Skeletal muscle cell (primary cell): ENCODE measurements around the gene RNH1.
"Not testable (repeated sequence)": the region's sequence is repeated elsewhere in the genome, so short reads cannot be mapped to it uniquely, and the experiment has no call there.

Source experiments
- DNase-seq: peaks from one replicate; pipeline ENCODE4 v3.0.0-alpha.2; 2010; ENCODE audit warnings: low read depth
- H3K4me3 ChIP-seq: 2 replicates; pipeline ENCODE4 v1.5.1; 2011; ENCODE audit warnings: low read depth, mild to moderate bottlenecking, control low read depth, low read length, moderate library complexity

The RNH1 gene

DNA sequence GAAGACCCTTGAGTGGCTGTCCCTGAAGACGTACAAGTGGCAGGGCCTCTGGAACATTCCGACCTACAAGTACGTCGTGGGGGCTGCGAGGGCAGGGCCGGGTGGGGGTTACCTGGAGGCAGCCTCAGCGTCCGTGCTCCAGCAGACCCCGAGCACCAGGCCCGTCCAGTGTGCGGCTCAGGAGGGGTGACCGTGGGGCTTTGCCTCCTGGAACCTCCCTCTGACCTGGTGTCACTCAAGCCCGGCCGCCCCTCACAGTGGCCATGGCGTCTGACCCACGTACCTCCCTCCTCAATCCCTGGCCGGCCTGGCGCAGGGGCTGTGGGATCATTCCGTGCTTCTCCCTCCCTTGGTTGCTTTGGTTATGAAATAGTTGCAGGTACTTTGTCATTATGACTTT lies 18.5 kb downstream of the RNH1 start:
- DNase-seq: no peak
- no peak overlapping the region for H3K4me3 ChIP-seq

DNA sequence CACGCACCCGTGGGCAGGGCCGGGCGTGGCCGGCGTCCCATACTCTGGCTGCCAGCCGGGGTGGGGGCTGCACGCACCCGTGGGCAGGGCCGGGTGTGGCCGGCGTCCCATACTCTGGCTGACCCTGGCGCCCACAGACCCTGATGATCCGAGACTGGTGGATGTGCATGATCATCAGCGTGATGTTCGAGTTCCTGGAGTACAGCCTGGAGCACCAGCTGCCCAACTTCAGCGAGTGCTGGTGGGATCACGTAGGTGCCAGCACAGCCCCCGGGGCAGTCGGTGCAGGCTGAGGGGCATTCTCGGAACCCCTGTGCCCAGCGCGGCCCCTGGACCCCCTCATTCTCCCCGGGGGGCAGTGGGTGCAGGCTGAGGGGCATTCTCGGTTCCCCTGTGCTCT lies 19.0 kb downstream of the RNH1 start:
- no peak for DNase-seq
- no peak overlapping the region for H3K4me3 ChIP-seq

DNA sequence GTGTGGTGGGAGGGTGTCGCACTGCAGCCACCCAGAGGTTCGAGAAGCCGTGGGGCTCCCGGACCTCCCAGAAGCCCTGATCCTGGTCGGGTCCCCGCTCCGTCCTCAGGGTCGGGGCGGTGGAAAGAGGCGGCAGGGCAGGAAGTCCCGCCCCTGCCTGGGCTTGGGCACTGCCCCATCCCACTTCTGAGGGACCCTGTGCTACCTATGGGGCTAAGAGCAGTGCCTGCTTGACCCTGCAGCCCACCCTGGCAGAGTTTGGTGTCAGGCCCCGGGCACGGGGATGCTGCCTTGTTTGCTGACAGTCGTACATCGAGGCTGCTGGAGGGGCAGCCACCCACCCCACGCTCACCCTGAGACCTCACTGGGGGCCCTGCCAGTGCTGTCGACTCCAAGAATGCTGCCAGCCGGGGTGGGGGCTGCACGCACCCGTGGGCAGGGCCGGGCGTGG lies 19.4 kb downstream of the RNH1 start:
- DNase-seq: no peak
- no peak overlapping the region for H3K4me3 ChIP-seq

DNA sequence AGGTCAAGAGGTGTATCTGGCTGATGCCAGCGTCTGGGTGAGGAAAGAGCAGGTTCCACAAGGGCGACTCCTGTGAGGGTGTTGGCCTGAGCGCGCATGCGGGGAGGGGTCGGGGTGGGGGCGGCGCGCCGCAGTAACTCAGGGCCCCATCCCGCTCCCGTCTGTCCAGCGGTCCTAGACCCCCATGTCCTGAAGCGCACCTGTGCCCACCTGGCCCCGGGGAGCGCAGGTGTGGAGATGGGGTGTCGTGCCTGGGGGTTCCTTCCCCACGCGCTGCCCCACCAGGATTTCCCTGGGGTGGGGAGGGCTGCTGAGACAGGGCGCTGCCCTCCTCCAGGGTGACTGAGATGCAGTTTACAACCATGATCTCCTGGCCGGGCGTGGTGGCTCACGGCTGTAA lies 20.9 kb downstream of the RNH1 start:
- no peak for DNase-seq
- no peak overlapping the region for H3K4me3 ChIP-seq

DNA sequence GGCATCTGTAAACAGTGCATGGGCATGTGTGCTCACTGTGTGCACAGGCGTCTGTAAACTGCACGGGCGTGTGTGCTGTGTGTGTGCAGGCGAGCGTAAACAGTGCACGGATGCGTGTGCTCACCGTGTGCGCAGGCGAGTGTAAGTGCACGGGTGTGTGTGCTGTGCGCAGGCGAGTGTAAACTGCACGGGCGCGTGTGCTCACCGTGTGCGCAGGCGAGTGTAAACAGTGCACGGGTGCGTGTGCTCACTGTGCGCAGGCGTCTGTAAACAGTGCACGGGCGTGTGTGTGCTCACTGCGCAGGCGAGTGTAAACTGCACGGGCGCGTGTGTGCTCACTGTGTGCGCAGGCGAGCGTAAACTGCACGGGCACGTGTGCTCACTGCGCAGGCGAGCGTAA lies 22.4 kb downstream of the RNH1 start:
- H3K4me3 ChIP-seq: no peak overlapping the region
- DNase-seq: no peak

DNA sequence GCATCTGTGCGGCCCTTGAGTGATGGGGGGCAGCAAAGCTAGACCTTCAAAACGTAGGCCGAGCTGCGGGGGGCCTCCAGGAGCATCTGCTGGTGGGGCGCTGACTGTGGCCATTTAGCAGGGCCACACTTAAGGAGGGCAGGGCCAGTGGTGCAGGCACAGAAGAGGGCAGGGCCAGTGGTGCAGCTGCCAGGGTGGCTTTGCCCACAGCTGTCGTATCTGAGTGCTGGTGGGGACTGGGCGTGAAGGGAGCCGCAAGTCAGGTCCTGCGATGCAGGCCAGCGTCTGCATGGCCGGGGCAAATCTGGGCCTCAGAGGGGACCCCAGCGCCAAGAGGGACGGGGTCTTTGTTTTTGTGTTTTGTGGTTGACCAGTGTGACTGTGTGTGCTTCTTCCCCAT lies 27.7 kb downstream of the RNH1 start:
- no peak overlapping the region for H3K4me3 ChIP-seq
- no peak for DNase-seq

DNA sequence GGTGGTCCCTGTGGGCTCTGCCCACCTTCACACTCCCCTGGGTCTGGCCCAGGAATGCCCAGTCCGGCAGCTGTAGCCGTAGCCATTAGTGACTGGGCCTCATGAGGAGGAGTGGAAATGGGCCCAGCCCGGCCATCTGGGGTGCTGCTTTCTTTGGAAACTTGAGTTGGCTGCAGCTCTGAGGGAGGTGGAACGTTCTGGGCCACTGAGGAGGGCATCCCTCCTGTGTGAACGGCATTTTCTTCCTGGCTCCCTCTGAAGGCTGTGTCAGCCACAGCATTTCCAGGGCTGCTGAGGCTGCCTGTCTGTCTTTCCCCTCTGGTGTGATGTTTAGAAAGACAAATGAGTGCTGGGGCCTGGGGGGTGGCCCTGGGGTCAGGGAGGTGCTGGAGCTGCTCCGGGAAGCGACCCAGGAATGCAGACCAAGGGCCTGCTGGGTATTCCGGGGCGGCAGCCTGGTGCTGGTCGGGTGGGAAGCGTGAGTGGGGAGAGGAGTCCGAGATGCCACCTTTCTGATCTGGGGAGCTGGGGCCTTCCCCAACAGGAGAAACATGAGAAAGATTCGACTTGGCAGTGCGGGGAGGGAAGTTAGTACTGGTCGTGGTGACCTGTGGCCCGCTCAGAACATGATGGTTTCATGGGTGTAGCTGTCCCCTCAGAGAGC lies 29.9 kb downstream of the RNH1 start:
- DNase-seq: no peak
- no peak overlapping the region for H3K4me3 ChIP-seq

DNA sequence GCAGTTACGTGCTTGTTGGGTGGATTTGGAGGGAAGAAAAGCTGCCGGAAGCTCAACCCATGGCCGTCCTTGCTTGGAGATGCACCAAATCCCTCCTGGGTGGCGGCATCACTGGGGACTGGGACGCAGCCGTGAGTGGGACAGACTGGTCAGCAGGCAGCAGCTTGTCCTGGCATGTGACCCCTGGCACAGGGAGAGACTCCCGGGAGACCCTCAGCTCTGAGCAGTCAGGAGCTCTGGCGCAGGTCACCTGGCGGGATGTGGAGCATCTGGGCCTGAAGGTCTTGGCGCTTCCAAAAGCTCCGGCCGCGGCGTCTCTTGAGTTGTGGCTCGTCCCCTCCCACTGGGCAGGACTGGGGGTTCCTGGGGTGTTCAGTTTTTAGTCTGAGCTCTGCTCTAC lies 30.6 kb downstream of the RNH1 start:
- H3K4me3 ChIP-seq: no peak overlapping the region
- no peak for DNase-seq

DNA sequence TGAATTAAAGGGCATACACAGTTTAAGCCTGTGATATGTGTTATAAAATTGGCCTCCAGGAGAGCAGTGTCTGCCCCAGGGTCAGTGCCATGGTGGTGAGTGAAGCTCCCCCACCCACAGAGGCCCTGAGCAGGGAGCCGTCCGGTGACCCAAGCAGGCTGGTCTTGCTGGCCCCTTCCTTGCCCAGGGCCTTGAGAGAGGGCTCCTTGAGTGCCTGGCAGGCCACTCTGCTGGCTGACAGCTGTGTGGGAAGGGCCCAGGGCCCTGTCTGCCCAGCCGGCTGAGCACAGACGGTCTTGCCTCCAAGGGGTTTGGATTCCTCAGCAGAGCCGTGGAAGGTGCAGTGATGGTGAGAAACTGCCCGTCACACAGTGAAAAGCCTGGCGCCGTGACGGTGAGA lies 31.1 kb downstream of the RNH1 start:
- no peak for DNase-seq
- no peak overlapping the region for H3K4me3 ChIP-seq

DNA sequence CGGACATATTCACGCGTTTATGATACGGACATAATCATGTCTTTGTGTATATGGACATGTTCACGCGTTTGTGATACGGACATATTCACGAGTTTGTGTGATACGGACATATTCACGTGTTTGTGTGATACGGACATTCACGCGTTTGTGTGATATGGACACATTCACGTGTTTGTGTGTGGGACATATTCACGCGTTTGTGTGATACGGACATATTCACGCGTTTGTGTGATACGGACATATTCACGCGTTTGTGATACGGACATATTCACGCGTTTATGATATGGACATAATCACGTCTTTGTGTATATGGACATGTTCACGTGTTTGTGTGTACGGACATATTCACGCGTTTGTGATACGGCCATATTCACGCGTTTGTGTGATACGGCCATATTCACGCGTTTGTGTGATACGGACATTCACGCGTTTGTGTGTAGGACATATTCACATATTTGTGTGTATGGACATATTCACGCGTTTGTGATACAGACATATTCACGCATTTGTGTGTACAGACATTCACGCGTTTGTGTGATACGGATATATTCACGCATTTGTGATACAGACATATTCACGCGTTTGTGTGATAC lies 32.0 kb downstream of the RNH1 start:
- DNase-seq: no peak
- no peak overlapping the region for H3K4me3 ChIP-seq

DNA sequence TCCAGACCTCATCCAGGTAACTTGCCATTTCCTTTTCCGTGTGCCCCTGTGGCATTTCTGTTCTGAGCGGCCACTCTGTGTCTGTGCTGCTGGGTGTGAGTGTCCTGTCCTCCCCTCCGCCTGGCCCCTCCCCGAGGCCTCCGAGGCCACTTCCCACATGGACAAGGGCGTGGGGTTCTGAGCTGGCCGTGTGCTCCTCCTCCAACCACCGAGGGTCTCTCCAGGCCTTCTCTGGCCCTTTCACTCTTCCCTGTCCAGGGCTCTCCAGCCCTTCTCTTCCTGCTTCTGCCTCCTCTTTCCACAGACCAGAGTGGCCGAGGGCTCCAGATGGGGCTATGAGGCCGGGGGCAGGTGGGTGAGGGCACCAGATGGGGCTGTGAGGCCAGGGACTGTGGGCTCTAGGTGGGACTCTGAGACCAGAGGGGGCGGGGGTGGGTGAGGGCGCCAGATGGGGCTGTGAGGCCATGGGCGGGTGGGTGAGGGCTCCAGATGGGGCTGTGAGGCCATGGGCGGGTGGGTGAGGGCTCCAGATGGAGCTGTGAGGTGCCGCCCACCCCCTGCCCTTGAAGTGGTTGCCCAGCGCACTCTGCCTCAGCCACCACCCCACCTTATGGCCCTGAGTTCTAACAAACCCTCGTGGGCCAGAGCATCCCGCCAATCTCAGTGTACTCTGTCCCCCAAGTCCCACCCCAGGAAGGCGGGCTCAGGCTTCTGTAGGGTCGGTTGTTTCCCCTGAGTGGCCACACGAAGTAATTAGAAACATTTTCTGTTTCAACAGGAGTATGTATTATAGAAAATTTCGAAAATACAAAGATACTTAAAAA lies 32.9 kb downstream of the RNH1 start:
- DNase-seq: no peak
- H3K4me3 ChIP-seq: no peak overlapping the region

DNA sequence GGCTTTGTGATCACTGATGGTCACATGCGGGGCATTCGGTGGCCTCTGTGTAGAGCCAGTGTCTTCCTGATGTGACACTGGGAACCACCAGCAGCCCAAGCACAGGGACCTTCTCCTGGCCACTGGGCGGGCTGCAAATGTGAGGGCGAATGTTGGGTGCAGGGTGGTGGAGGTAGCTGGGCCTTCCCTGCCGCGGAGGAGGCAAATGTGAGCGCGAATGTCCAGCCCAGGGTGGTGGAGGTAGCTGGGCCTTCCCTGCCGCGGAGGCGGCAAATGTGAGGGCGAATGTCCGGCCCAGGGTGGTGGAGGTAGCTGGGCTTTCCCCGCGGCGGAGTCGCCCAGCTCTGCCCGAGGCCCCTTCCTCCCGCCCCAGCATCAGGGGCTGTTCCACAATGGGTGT lies 33.6 kb downstream of the RNH1 start:
- H3K4me3 ChIP-seq: no peak overlapping the region
- DNase-seq: no peak

DNA sequence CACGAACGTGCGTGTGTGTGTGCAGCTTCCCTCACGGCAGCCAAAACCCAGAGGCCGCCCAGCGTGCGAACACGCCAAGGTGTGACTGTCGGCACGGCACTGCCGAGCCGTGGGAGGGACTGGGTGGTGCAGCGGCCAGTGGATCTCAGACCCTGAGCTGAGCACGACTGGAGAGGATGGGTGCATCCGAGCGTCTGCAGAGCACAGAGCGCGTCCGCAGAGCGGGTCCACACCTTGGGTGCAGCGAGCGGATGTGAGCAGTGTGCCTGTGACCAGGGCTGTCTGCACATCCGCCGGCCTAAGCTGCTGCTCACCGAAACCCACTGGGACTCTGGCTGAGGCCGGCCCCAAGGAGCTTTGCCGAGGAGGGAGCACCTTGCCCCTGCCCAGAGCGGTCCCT lies 34.2 kb downstream of the RNH1 start:
- no peak for DNase-seq
- H3K4me3 ChIP-seq: no peak overlapping the region

DNA sequence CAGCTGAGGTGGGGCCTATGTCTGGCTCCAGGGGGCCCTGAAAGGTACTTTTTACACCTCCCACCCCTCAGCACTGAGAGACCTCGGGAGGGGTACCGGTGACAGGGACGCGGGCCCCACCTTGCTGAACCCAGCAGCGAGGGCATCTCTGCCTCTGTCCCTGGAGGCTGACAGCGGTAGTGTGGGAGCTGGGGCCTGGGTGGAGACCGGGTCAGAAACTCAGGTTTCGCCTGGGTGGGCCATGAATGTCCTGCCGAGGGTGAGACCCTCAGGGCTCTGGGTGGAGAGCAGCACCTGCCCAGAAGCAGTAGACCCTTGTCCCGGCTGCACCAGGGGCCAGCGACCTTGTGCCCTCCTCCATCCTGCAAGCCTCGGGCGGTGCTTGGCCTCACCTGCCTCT lies 34.8 kb downstream of the RNH1 start:
- no peak overlapping the region for H3K4me3 ChIP-seq
- DNase-seq: no peak

DNA sequence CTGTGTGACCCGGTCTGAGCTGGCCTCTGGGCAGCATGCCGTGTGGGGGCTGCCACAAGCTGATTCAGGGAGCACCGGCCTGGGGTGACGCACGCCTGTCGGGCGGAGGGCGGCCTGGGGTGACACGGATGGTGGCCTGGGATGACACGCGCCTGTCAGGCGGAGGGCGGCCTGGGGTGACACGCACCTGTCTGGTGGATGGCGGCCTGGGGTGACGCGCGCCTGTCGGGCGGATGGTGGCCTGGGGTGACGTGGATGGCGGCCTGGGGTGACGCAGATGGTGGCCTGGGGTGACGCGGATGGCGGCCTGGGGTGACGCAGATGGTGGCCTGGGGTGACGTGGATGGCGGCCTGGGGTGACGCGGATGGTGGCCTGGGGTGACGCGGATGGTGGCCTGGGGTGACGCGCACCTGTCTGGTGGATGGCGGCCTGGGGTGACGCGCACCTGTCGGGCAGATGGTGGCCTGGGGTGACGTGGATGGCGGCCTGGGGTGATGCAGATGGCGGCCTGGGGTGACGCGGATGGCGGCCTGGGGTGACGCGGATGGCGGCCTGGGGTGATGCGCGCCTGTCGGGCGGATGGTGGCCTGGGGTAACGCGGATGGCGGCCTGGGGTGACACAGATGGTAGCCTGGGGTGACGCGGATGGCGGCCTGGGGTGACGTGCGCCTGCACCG lies 35.4 kb downstream of the RNH1 start:
- H3K4me3 ChIP-seq: no peak overlapping the region
- DNase-seq: no peak

DNA sequence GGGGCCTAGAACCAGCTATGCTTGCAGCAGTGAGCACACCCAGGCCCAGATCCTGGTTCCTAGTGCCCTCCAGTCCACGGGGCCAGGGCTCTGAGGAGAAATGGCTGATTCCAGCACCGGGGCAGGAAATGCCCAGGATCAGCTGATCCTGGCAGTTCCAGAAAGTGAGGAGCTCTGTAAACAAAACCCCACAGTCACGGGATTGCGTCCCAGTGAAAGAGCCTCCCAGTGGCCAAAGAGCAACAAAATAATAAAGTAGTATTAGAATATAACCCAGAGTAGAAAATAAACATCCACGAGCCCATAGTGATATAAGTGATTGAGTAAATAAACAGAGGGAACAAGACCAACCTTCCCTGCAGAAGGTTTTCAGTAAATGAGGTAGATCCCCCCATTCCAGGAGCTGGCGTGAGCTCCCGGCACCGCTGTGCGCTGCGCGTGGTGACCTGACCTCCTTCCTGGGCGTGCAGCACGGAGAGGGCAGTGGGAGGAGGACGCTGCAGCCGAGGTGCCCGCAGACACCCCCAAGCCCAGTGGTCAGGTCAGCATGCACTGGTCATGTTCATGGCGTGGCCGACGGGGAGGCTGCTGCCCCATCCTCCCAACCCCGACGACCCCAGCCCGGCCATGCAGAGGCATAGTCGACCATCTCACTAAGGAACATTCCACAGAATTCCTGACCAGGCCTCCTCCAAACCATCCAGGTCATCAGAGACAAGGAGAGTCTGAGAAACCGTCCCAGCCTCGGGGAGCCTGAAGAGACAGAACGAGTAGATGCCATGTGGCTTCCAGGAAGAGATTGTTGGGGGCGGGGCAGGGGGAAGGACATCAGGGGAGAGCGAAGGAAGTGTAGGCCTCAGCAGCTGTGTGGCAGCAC lies 37.1 kb downstream of the RNH1 start:
- H3K4me3 ChIP-seq: no peak overlapping the region
- DNase-seq: peak; percentile 22

DNA sequence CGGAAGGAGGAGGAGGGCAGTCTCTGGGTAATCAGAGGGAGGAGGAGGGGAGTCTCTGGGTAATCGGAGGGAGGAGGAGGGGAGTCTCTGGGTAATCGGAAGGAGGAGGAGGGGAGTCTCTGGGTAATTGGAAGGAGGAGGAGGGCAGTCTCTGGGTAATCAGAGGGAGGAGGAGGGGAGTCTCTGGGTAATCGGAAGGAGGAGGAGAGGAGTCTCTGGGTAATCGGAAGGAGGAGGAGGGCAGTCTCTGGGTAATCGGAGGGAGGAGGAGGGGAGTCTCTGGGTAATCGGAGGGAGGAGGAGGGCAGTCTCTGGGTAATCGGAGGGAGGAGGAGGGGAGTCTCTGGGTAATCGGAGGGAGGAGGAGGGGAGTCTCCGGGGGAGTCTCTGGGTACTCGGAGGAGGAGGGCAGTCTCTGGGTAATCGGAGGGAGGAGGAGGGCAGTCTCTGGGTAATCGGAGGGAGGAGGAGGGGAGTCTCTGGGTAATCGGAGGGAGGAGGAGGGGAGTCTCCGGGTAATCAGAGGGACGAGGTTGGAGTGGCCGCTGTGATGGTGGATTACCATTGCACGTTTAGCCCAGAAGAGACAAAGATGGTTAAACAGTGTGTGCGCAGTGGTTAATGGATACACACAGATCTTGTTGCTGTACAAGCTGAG lies 37.9 kb downstream of the RNH1 start:
- H3K4me3 ChIP-seq, DNase-seq: not testable (repeated sequence)

DNA sequence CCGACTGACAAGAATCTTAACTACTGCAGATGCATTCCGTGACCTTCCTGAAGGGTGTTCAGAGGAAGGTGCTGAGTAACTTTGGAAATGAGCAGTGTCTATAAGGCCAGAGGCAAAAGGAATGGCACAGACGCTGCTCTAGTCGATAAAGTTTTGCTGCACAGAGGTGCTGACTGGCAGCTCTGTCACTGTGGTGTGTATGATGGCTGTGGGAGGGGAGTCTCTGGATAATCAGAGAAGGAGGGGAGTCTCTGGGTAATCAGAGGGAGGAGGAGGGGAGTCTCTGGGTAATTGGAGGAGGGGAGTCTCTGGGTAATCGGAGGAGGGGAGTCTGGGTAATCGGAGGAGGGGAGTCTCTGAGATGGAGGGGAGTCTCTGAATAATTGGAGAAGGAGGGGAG lies 38.5 kb downstream of the RNH1 start:
- no peak overlapping the region for H3K4me3 ChIP-seq
- no peak for DNase-seq

DNA sequence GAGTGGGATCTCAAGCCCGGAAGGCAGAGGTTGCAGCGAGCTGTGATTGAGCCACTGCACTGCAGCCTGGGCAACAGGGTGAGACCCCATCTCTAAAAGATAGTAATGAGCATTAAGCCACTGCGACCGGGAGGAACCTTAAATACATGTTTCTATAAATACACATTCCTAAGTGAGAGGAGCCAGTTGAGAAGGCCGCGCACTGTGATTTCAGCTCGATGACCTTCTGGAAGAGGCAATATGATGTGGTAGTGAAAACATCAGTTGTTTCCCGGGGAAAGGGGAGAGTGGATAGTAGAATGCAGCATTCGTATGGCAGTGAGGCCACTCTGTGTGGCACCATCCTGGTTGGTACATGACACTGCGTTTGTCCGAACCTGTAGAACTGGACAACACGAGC lies 39.0 kb downstream of the RNH1 start:
- DNase-seq: no peak
- H3K4me3 ChIP-seq: no peak overlapping the region
